Measurements from ENCODE around the gene TAF4B.
"Not testable (repeated sequence)": the region's sequence is repeated elsewhere in the genome, so short reads cannot be mapped to it uniquely, and the experiment has no call there.

Gene TAF4B

GRCh38 chr18:26226229-26227050, at the start of gene TAF4B:
Gene TAF4B, plus strand, starts transcription at chr18:26226445. Its CDS starts 489 bp downstream, at chr18:26226934.
- in situ Hi-C loops (cut with MboI; ENCODE audit: low sequenced_read_pairs) = no loop called here

GRCh38 chr18:26181343-26181826, 44.9 kb upstream of the TAF4B start:
- in situ Hi-C loops (cut with MboI; ENCODE audit: low sequenced_read_pairs) = no loop called here

- in situ Hi-C loops (cut with MboI; ENCODE audit: low sequenced_read_pairs) = no loop called here
These were observed 42.7 kb upstream of the TAF4B start for GRCh38 chr18:26183395-26184112.

GRCh38 chr18:26185267-26185666, 41.0 kb upstream of the TAF4B start:
- in situ Hi-C loops (cut with MboI; ENCODE audit: low sequenced_read_pairs) = no loop called here

- in situ Hi-C loops (cut with MboI; ENCODE audit: low sequenced_read_pairs) = no loop called here
These were observed 35.7 kb upstream of the TAF4B start for GRCh38 chr18:26190506-26190905.

DNA sequence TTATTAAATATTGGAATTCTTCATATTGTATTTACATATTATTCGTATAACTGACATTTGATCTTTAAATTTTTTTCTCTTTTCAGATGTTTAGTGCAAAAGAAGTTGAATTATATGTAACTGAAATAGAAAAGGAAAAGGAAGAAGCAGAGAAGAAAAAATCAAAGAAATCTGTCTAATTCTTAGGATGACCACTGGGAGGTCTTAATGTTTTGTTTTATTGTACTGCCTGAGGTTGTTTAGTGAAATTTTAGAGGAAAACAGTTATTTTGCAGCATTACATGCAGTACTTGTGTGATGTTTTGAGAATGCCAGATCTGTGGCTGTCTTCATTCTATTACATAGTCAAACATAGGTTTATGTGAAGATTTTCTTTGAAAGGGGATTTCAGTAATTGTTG, 34.0 kb upstream of the TAF4B start:
- in situ Hi-C loops (cut with MboI; ENCODE audit: low sequenced_read_pairs) = no loop called here

- in situ Hi-C loops (cut with MboI; ENCODE audit: low sequenced_read_pairs) = no loop called here
These were observed 29.6 kb upstream of the TAF4B start for GRCh38 chr18:26196605-26197004.

- in situ Hi-C loops (cut with MboI; ENCODE audit: low sequenced_read_pairs) = not testable (repeated sequence)
These were observed 24.2 kb upstream of the TAF4B start for GRCh38 chr18:26202001-26202400.

GRCh38 chr18:26205318-26205717, 20.9 kb upstream of the TAF4B start:
- in situ Hi-C loops (cut with MboI; ENCODE audit: low sequenced_read_pairs) = no loop called here

DNA sequence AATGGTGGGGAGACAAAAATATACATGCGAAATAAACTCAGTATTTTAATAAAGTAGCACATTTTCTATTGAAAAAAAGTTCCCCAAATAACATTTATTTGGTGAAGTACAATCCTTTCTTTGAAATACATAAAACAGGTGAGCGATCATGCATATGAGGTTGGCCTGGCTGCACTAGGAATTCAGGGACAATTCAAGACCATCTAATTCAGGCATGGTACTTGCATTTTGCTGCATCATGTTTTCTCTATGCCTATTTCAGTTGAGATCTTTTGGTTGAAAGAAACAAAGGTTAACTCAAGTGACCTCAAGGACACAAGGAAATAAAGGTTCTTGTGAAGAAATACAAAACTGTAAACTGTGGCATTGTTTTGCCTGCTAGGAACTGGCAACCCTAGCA, 19.8 kb upstream of the TAF4B start:
- in situ Hi-C loops (cut with MboI; ENCODE audit: low sequenced_read_pairs) = no loop called here

DNA sequence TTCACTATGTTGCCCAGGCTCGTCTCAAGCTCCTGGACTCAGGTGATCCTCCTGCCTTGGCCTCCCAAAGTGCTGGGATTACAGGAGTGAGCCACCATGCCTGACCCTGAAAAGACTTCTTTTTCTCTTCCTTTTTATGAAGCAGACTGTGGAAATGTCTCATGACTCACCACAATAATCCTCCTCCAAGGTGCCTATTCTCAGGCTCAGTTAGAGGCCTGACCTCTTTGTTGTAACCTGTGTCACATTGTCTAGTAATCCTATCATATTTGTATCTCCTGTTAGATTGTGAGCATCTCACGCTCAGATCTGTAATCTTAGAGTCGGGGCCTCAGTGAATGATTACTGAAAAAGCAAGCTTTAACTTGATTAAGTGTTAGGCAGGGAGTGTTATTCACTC, 18.3 kb upstream of the TAF4B start:
- in situ Hi-C loops (cut with MboI; ENCODE audit: low sequenced_read_pairs) = no loop called here

DNA sequence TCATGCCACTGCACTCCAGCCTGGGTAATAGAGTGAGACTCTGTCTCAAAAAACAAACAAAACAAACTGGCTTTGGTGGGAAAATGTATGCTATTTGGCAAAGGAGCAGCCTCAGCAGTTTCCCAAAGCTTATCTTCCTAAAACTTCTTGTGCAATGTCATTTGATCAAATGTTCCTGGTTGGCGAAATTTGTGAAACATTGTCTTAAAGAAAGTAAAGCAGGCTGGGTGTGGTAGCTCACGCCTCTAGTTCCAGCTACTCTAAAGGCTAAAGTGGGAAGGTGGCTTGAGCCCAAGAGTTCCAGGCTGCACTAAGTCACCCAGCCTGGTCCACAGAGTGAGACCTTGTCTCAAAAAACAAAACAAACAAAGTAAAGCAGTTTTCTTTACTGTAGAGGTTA, 17.3 kb upstream of the TAF4B start:
- in situ Hi-C loops (cut with MboI; ENCODE audit: low sequenced_read_pairs) = no loop called here

GRCh38 chr18:26210147-26210546, 16.1 kb upstream of the TAF4B start:
- in situ Hi-C loops (cut with MboI; ENCODE audit: low sequenced_read_pairs) = no loop called here

GRCh38 chr18:26215247-26215970, 10.8 kb upstream of the TAF4B start:
- in situ Hi-C loops (cut with MboI; ENCODE audit: low sequenced_read_pairs) = no loop called here

- in situ Hi-C loops (cut with MboI; ENCODE audit: low sequenced_read_pairs) = no loop called here
These were observed 1.1 kb upstream of the TAF4B start for GRCh38 chr18:26225022-26225693.

DNA sequence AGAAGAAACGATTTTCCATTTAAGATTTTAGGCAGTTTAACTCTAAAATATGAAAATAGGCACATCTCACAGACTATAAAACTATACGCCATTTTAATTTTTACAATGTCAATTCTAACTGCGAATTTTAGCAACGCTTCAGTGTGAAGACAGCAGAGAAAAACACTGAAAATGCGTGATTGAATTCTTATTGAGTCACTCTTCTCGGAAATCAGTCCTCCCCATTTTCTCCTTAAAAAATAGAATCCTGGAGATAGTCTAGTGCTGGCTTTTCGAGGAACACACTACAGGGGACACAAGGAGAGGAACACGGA, 373 bp upstream of the TAF4B start:
- in situ Hi-C loops (cut with MboI; ENCODE audit: low sequenced_read_pairs) = no loop called here

GRCh38 chr18:26227051-26227670, 916 bp downstream of the TAF4B start:
- in situ Hi-C loops (cut with MboI; ENCODE audit: low sequenced_read_pairs) = no loop called here

DNA sequence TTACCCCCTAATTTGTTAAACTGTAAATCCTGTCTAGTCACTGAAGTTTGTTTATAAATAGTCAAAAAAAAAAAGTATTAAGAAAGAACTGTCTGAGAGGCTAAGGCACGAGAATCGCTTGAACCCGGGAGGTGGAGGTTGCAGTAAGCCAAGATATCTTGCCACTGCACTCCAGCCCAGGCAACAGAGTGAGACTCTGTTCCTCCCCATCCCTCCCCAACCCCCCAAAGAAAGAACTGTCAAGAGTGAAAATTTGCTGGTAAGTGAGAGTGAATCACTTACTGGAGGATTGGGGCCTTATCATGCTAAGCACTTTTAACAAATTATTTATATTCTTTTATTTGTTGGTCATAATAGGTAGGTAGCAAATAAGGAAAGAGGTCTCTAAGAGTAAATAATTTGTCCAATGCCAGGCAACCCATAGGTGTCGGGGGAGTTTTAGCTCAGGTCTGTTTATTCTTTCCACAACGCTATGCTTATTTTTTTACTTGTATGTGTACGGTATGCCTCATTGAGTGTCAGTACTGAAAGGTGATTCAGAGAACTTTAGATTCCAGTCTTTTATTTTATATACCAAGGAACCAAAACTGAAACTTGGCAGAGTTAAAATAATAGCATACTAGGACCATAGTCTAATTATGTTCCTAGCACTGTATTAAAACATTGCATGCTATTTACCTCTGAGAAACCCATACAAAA, 2.5 kb downstream of the TAF4B start:
- in situ Hi-C loops (cut with MboI; ENCODE audit: low sequenced_read_pairs) = no loop called here

DNA sequence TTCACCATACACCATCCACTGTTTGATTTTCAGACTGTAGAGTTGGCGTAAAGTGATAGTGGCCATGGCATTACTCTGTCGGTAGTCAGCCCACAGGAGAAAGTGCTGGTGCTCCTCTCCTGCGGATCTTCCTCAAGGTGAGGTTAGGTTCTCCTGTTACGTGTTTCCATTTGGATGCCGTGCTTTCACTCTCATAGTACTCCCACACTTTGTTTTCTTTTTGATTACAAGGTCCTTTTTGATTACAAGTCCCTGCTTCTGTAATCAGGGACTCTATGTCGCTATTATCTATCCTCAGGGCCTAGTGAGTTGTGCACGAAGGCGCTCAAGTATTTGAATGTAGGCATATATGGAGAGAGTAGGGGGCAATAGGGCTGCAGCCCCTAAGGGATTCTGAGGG, 4.3 kb downstream of the TAF4B start:
- in situ Hi-C loops (cut with MboI; ENCODE audit: low sequenced_read_pairs) = no loop called here

GRCh38 chr18:26233208-26233607, 7.0 kb downstream of the TAF4B start:
- in situ Hi-C loops (cut with MboI; ENCODE audit: low sequenced_read_pairs) = no loop called here

Data from hTERT RPE-1 (cell line).